Dermis blood vessel endothelial cell (primary cell): ENCODE data around the gene ZFC3H1. TPM values are rescaled to one million over a fixed set of nuclear protein-coding genes. Genes with fewer than 3 reads are reported as not detected.
"Not testable (repeated sequence)": the region's sequence is repeated elsewhere in the genome, so short reads cannot be mapped to it uniquely, and the experiment has no call there.

Experiments used
- DNase-seq: peaks from one replicate; pipeline ENCODE4 v3.0.0; 2010
- total RNA-seq: library from RNA; depleted of rRNA; stranded (reverse); fragments of >200 nt; gene quantifications from 2 replicates; pipeline ENCODE4 v1.2.3, GENCODE V29; 2014

Gene ZFC3H1
- total RNA-seq, 1 donor from 2014 or later = 22.8 TPM

DNA sequence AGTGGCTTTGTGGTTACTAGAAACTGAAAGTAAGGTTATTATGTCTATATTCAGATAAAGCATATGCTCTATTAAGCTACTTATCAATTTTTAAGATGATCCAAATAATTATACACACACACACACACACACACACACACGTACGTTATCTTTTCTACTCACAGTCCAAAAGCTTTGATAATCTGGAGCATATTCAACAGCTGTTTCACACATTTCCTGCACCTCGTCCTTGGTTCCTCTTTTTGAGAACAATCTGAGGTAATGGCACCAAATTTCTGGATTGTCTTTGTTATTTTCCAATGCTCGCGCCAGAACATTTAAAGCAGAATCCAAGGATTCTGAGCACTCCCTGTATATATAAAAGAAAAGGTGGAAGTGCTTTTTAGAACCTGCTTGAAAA lies 37.5 kb downstream of the ZFC3H1 start:
- DNase-seq = peak; percentile 61

DNA sequence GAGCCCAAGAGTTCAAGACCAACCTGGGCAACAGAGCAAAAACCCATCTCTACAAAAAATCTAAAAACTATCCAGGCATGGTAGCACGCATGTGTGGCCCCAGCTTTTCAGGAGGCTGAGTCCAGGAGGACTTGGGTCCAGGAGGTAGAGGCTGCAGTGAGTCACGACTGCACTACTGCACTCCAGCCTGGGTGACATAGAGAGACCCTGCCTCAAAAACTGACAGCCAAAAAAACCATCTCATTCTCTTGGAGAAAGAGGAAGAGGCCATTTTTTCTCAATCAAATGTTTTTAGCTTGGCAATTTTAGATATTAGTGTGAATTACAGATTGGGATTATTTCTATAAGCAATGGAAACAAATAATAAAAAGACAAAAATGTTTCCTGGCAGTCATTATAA lies 38.2 kb downstream of the ZFC3H1 start:
- no peak for DNase-seq

DNA sequence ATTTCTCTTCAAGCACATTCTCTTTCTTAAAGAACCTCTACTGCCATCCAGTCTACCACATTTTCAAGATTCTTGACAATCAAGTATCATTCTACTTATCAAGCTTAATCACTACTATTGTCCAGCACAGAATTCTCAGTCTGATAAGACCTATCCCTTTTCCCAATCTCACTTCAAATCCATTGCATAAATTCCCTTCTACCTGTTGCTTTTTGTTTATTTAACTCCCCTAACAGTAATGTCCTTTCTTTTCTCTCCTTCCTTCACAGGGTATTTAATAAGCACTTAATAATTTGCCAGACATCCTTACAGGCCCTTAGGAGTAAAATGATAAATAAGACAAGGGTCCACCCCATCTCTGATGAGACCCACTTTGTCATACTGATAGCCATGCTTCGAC lies 41.7 kb downstream of the ZFC3H1 start:
- no peak for DNase-seq

DNA sequence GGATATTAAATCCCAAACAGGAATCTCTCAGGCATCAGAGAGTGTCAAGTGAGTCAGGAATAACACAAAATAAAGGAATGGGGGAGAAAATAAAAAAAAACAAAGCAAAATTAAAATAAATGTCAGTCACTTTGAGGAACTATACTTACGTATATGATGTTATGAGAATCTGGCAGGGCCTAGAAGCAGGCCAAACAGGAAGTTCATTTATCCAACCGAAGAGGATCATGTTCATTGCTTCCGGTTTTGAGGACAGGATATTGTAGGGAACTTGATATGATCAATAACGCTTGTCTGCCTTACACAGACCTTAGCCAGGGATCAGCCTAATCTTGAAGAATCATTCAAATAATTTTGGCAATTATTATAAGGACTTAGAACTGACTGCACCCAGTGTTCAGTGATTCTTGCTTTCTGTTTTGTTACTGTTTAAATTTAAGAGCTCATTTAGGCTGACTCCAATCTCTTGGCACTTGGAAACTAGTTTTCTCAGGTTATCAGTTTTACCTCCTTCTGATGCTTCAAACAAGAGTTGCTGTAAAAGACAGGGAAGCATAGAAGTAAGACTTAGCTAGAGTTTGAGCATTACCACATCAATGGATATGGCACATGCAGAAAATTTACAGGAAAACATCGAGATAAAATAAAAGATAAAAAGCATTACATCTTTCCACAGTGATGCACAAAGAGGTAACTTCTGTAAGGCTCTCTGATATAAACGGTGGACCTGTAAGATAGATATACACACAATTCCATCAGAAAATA lies 53.4 kb downstream of the ZFC3H1 start:
- peak; percentile 5 for DNase-seq

DNA sequence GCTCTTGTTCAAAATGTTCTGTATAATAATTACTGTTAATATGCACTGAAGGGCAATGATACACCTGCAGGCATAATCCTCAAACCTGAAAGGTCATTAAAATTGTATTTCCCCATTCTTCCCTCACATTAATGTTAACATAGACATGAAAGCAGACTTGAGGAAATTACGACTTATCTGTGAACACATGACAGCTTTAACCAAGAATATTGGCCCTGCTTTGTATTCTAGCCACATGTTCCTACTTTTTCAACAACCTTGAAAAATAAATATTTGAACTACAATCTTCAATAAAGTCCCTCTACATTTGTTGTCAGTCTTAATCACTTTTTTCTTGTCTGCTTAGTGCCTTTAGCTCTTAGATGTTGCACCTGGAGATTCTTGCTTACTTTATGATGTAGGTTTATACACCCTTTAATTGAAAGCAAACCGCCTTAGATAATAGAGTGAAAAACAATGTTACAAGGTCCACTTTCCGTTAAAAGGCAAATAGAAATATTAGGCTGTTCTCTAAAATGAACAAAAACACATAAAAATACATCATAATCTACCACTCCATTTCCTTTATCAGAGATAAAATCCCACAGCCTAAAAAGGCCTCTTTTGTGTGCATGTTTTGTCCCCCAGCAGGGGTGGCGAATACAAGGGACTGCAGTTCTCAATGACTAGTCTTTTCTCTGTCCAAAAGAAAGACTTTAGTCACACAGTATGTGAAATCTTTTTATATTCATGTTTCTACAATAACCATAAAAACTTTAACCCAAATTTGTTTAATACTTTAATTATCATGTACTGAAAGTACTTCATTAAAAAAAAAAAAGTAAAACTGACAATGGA lies 55.9 kb downstream of the ZFC3H1 start:
- no peak for DNase-seq

DNA sequence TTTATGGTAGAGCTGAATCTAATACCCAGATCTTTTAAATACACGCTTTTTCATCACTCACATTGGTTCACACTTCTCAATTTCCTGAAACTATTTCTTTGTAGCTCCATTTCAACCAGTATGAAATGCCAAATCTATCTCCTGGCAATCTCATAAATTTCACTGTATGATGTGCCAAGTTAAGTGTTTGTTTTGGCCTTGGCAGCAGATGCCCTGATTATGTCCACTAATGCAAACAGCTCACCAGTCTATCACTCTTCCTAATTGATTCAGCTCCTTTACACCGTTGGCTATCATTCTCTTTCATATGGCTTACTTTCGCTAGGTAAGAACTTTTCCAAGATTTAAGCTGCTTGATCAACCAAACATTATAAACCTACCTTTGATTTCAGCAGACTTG lies 58.6 kb downstream of the ZFC3H1 start:
- no peak for DNase-seq

DNA sequence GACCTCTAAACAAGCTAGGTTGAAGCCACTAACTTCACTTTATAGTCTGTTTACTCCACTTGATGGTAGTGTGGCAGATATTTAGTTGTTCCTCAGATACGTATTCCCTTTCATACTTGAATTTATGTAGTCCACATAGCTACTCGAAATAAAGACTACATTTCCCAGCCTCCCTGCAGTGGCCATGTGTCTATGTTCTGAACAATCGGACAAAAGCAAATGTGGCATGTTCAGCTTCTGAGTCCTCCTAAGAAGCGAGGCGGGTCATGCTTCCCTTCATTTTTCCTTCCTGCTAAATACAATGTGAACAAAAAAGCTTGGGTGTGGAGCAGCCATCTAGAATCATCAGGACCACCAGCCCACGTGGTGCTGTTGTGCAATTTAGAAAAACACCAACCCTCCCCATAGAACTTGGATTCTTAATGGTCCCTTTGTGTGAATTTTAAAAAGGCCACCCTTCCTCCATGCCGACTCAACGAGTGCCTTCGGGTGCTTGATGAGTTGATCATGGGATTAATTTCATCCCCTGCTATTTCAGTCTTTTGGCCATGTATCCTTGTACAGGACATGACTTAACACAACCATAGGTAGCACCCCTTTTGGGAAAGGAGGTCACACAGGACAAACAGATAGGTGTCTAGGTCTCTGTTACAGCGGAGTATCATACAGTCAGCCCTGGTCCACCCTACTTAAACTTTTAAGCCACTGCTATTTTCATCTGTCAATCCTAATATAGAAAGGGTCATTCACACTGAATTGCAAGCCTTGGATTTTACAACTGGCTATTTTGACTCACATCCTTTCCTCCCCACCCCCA lies 60.7 kb downstream of the ZFC3H1 start:
- peak; percentile 12 for DNase-seq

DNA sequence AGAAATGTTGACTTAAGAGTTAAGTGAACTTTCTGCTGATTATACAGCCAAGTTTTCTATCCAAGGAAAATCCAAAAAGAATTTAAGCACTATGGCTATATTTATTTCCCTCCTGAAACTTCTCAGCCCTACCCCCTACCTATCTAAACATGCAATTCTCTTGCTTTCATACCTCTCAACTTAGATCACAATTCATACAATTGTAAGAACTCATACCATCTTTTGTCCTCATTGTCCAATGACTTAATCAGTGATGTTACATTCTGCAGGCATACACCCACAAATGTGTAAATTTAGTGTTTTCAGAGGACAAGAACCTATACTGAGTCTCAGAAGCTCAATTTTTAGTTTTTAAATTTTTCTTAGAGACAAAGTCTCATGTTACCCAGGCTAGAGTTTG lies 62.1 kb downstream of the ZFC3H1 start:
- no peak for DNase-seq

DNA sequence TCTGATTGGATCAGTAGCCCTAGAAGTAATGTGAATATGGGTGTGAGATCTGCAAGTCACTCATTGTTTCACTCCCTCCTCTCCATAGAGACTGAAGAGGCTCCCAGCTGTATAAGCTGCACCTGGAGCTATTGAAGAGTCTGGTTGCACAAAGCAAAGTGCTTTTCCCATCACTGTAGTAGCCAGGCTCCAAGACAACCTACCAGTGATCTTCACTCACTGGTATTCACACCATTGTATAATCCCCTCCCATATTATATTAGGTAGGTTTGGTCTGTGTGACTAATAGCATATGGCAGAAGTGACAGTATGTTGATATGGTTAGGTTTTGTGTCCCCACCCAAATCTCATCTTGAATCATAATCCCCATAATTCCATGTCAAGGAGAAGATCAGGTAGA lies 64.4 kb downstream of the ZFC3H1 start:
- DNase-seq = no peak

DNA sequence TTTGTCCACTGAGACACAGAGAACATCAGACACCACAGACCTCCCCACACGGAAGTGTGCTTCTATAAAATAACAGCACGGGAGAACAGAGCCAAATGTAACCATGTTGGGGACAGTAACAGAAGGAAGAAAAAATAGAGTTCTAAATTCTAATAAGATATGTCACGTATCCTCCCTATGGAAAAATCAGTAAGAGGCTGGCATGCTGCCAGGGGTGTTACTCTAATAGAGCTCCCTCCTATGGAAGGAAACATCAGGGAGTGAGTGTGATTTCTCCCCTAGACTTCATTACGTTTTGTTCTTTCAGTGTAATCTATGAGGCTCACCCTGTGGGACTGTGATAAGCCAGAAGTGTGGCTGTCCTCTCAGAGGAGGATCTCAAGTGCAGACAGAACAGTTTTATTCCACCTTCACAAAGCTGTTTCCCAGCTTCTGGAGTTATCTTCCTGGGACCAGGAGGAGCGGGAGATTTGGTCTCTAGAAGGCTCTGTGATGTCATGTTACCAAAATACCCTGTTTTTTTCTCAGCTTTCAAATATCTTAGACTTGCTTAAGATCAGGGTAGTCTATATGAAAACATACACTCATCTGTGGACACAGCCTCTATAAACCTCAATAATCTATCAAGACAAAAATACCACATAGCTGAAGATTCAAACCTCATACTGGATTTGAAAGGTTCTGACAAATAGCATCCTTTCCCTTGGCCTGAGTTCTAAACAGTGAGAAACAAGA lies 69.3 kb downstream of the ZFC3H1 start:
- peak; percentile 56 for DNase-seq

DNA sequence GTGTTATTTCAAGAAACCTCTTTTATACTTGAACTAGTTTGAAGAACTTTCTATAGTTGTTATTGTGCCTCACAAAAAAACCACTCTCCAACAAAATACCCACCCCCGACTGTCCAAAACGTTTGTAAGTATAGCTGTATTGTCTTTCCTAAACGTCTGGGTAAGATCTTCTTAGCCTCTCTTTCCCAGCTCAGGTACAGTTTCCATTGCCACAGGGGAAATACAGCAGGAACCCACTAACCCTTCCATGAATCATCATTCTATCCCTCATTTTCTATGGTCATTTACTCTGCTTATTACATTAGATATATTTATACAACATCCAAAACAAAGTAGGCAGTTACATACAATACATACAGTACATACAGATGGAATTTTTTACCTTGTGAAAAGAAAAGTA lies 70.8 kb downstream of the ZFC3H1 start:
- DNase-seq = no peak

DNA sequence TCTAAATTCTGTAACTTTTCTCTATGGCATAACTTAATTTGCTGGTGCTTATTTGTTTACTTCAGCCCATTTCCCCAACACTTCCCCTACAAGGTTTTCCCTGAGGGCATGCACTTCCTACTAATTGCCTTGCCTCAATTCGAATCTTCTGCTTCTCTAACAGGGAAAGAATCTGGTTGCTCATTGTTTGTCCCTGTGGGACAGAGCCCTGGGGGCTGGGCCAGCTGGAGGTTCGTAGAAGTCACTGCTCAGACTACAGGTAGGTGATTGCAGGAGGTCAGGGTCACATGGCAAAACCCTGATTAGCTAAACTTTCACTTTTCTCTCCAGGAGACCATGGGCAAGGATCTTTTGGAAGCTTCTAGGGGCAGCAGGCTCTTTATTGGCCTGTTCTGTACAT lies 72.0 kb downstream of the ZFC3H1 start:
- DNase-seq = no peak

DNA sequence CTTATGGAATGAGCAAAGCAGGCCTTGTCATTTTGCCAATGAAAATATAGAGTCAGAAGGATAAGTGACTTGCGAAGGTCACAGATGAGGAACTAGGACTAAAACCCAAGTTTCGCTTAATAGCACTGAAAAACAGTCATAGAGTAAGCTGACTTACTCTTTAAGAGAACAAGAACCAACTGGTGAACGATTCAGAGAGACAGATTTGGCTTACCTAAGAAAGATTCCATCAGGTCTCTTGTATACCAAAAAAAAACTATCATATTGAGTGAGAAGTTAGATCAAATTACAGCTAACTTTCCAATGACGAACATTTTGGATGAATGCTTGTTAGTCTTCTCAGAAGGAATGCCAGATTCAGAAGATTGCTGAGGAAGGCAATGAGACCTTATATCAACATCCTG lies 74.2 kb downstream of the ZFC3H1 start:
- no peak for DNase-seq

DNA sequence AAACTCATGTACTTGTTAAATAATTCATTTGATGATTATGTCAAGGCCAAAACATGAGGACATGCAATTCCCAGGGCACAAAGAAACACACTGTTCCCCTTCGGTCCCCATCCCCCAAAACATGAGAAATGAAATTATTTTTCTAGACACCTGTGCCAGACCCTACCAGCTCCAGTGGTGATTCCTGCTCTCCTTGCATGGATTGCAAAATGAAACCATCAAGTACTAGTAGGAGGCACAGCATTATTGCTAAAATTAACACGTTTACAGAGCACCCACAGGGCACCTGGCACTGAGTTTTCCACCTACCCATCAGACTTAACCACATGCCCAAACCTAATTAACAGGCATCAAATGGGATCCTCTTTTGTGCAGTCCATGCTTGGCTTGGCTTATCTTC lies 76.6 kb downstream of the ZFC3H1 start:
- no peak for DNase-seq

DNA sequence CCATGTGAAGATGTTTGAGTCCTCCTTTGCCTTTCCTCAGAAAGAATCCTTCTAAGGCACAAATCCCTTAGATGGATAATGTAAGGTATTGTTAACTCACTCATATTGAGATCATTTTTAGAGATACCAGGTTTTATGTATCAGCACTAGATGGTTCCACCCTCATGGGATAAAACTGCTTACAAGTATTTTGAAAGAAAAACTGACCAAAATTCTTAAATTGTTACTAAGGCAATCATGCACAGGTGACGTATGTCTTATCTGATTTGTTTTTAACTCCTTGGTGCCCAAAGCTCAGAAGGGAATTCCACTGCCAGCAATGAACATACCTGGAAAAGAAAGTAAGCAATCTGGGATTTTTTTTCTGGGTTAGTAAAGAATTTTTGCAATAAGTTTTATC lies 78.4 kb downstream of the ZFC3H1 start:
- no peak for DNase-seq

DNA sequence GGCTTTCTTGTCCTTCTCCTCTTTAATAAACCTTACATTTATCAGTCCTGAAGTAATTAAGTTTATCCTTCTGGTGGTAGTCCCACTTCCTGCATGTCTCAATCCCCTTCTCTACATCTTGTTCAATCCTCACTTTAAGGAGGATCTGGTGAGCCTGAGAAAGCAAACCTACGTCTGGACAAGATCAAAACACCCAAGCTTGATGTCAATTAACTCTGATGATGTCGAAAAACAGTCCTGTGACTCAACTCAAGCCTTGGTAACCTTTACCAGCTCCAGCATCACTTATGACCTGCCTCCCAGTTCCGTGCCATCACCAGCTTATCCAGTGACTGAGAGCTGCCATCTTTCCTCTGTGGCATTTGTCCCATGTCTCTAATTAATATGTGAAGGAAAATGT lies 79.3 kb downstream of the ZFC3H1 start:
- no peak for DNase-seq

DNA sequence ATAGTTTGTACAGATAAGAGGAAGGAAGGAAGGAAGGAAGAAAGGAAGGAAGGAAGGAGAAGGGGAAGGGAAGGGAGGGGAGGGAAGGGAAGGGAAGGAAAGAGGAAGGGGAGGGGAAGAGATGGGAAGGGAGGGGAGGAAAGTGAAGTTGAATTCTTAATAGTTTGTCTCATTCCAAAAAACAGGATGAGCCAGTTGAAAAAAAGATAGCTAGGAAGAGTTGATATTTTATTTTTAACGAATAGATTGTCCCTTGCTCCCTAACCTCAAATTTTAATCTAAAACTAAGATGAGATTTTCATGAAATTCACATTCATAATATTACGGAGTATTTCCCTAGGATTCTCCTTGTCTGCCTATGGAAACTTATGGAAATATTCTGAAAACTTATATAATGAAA lies 80.7 kb downstream of the ZFC3H1 start:
- DNase-seq = no peak

DNA sequence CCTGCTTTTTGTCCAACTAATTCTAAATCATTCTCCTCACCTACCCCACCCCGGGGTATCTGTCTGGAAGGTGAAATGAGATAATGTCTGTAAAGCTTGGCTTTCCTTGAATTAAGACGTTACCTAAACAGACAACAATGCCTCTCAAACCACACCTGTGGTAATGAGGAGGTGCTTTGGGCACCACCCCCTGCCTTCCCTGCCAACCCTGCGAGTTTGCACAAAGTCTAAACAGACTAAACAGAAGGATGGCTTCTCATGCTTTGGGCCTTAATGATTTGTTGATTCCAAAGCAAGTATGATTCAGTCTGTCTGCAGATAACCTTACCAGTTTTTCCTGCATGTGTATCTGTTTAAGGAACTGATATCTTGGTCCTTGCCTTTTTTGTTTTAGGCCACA lies 82.4 kb downstream of the ZFC3H1 start:
- no peak for DNase-seq

DNA sequence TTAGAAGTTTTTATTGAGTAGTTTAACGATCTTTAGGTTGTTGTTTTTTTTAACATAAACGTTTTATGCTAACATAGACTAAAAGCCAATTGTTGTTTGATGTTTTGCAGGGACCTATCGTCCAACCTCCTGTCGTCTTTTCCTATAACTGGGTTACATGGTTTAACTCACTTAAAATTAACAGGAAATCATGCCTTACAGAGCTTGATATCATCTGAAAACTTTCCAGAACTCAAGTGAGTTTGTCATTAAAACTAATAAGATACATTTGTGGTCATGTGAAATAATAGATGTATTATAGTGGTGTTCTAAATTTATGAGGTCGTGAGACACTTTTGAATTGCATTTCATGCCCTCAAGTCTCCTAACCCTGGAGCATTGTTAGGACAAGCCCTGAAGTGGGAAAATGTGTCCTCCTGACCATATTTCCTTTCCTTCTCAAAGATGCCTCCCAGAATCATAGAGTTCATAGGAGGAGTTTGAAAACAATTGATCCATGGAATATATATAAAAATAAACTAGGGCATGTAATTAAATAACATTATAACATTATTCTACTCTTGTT lies 84.9 kb downstream of the ZFC3H1 start:
- no peak for DNase-seq

DNA sequence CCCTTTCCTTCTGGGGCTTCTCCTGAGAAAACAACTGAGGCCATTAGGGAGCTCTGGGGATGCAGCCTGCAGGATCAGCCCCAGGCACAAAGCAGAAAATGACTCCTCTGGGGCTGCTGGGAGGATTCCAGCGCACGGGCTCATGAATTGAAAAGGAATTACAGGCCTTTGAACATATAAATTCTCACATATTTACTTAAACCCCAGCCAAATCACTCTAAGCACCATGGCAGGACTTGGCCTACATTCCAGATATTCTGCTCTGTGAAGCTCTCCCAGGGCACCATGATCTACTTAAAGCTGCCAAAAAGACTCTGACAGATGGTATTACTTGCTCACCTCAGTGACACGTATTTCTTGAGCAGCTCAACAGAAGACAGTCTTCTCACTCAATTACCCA lies 87.2 kb downstream of the ZFC3H1 start:
- no peak for DNase-seq

DNA sequence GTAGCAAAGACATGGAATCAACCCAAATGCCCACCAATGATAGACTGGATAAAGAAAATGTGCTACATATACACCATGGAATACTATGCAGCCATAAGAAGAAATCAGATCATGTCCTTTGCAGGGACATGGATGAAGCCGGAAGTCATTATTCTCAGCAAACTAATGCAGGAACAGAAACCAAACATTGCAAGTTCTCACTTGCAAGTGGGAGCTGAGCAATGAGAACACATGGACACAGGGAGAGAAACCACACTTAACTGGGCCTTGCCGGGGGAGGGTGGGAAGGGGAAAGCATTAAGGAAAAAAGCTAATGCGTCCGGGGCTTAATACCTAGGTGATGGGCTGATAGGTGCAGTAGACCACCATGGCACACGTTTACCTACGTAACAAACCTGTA lies 93.8 kb downstream of the ZFC3H1 start:
- DNase-seq = not testable (repeated sequence)

DNA sequence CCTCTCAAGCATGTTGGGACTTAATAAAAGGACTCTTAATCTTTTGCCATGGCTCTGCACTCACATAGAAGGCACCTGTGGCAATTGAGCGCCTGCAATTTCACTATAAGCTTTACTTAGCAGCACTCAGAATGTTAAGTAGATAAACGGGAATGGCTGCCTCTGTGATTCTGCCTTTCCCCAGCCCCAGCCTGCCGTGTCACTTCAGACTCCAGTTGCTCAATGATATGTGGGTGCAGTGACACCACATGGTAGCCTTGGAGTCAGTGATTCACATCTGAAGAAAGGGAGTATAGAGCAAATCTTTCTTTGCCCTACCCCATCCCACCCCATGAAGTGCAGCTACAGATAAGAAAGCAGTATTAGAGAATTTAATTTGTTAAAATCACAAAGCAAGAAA lies 96.1 kb downstream of the ZFC3H1 start:
- DNase-seq = no peak
